Stimulated activated CD8-positive, alpha-beta memory T cell treated with anti-CD3 and anti-CD28 coated beads, Interleukin-7, amount 100 ng/mL, for 48 hours (primary cell): ENCODE data around the gene TXNDC5.
A peak's percentile ranks its signal among the peaks of the same experiment; 100 is the strongest.

ENCODE experiments used
- DNase-seq, 2 donors: peaks; one replicate each; pipeline ENCODE4 v3.0.0-alpha.2; 2020; ENCODE audit warnings: low read depth in 1 of 2; ENCODE audit errors: extremely low read depth in 1 of 2

The TXNDC5 gene

DNA sequence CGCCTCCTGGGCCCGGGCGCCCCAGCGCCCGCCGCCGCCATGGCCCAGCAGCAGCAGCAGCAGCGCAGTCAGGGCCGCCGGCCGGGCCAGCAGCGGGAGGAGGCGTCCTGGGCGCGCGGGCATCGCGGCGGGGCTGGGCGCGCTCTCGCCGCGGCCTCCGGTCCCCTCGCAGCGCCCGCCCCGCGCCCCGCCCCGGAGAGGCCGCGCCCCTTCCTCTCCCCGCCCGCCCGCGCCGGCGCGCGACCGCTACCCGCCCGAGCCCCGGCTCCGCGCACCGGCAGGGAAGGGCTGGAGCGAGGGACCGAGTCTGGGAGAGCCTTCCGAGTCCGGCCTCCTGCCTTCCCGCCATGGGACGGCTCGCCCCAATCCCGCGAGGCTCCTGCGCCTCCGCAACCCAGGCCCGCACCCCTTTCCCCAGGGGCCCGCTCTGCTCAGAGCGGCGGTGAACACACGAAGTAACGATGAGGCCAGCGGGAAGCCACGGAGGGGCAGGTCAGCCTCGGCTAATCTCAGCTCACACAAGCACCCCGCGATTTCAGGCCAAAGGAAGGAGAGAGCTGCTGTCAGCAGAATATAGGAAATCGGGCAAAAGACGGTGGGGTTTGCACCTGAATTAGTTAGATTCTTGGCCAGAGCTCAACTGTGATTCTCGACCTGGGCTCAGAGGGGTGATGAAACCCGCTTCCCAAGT is at the start of gene TXNDC5:
TSS of gene TXNDC5 (minus strand) at position 135 of the 691 bp plus-strand sequence. CDS start at position 123, 12 bp downstream.
- DNase-seq, result peak; percentile 35 to 55

DNA sequence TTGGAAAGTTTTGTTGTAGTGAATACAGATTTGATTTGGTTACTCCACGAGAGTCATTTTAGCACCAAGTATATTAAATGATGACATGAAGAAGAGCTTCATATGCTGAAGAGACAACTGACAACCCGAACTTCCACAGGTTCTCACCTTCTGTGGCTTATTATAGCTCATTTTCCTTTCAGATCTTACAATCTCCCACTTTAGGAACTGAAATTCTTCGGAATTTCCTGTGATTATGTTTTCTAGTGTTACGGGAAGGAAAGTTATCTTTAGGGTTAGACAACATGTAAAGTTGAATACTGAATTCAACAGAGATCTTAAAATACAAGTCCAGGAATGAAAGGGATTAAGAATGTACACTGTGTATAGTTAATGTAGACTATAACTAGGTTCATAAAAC is 49.6 kb upstream of the TXNDC5 start:
- no peak for DNase-seq

DNA sequence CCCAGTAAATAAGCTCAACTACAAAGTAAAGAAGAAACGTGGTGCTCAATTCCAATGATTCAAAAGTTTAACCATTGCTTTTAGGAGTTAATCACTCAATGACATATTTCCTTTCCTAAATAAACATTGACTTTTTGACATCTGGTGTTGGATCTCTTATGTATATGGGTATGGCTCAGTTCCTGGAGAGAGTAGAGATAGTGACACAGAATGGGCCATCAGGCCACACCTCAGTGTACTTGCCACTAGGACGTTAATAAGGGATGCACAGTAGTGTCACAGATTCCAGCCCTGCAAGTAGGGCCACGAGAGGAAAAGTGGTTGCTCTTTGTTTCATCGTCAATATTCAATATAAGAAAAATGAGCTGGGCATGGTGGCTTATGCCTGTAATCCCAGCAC is 48.9 kb upstream of the TXNDC5 start:
- no peak for DNase-seq

DNA sequence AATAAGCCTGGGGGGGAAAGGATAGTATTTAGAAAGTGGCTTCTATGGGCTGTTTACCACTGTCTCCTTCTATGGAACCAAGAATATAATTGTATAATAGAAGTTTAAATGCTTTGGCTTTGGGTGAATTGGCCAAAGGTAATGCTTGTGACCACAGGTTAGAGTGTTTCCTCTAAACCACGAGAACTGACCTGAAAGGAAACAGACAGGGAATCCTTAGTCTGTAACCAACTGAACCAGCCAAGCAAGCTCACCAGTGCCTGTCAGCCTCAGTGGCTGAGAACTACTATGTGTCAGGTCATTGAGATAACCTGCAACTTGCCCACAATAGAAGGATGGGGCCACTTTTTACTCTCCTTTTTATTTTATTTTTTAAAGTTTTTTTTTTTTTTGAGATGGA is 47.9 kb upstream of the TXNDC5 start:
- no peak for DNase-seq

- no peak for DNase-seq
Observed at GRCh38 chr6:7956257-7956656, 45.7 kb upstream of the TXNDC5 start.

- no peak for DNase-seq
Observed at GRCh38 chr6:7954477-7955200, 44.1 kb upstream of the TXNDC5 start.

GRCh38 chr6:7953753-7954152 is 43.2 kb upstream of the TXNDC5 start:
- no peak for DNase-seq

- DNase-seq, result no peak
Observed at GRCh38 chr6:7939864-7940228, 29.3 kb upstream of the TXNDC5 start.

DNA sequence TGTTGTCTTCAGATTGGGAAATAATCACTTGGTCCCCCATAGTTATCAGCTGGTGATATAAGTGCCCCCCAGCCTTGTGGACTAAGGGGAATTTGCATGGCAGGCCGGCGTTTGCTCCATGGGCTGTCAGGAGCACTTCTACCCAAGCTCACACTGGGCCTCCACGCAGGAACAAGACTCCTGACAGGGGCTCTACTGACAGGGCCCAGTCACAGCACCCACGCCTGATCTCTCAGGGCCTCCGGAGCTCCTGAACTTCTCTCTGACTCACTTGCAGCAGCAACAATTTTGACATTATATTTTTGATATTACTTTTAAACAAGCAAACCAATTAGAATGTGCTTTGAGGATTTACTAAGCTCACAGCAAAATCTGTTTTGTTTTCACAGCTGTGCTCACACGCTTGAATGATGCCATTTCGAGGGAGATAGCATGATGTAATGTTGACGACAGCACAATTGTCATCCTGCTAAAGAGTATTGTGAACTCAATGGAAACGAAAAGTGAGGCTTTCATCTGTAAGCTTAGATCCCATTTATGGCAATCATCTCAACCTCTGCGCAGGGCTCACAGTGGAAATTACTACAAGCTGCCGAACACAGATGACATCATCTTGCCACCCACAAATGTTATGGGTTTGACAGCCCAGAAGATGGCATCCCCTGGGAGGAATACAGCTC is 28.7 kb upstream of the TXNDC5 start:
- no peak for DNase-seq

GRCh38 chr6:7938562-7939183 is 28.1 kb upstream of the TXNDC5 start:
- no peak for DNase-seq

- DNase-seq, result no peak
Observed at GRCh38 chr6:7933794-7934193, 23.2 kb upstream of the TXNDC5 start.

- no peak for DNase-seq
Observed at GRCh38 chr6:7932625-7933024, 22.0 kb upstream of the TXNDC5 start.

GRCh38 chr6:7924867-7925266 is 14.3 kb upstream of the TXNDC5 start:
- no peak for DNase-seq

GRCh38 chr6:7922596-7922995 is 12.0 kb upstream of the TXNDC5 start:
- DNase-seq, result no peak

DNA sequence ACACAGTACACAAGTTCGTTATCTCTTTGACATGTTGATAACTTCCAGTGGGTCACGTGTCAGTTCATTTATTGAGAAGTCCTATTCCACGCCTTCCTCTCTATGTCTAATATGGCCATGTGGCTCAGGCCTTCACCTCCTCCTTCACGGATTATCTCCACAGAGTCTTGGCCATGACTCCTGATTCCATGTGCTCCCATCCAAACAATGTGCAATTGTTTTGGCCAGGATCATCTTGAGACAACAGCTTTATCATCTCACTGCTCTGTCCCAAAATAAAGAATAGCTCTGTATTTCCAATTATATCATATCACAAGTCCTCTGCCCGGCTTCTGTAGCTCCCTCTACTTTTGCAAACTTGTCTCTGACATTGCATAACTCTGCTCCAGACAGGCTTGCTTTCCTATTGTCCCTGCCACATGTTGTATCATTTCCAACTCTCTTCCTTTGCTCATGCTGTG is 11.1 kb upstream of the TXNDC5 start:
- no peak for DNase-seq

- no peak for DNase-seq
Observed at GRCh38 chr6:7921046-7921445, 10.5 kb upstream of the TXNDC5 start.

GRCh38 chr6:7920425-7920824 is 9.8 kb upstream of the TXNDC5 start:
- no peak for DNase-seq

GRCh38 chr6:7919871-7920270 is 9.3 kb upstream of the TXNDC5 start:
- peak in 1 of 2 donors; percentile 31 for DNase-seq

DNA sequence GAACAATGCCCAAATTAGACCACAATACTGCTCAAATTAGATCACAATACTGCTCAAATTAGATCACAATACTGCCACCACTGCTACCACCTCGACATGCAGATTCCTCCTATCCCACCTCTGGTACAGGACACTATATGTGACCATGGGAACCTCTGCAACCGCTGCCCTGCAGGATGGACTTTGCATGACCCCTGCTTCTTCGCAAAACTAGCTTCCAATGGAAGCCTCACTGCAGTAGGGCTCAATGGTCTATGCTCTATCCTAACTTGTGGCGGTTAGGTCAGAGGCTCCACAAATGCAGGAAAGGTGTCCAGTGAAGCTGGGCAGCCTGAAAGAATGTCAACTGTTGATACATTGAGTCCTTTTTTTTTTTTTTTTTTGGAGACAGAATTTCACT is 7.8 kb upstream of the TXNDC5 start:
- no peak for DNase-seq

DNA sequence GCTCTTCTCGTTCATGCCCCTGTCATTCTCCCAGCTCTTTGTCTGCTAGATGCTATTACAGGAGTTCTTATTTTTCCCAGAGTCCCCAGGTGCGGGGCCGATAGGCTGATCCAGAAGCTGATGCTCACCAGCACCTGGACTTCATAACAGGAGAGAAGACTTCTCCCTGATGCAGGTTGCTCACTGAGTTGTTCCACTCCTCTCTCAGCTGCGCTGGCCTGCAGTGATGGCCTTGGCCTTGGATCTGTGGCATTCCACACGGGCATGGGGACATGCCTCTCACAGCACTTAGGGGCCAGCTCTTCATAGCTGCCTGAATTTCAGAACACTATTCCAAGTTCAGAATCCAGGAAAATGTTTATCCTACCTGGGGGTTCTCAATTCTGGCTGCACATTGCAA is 7.1 kb upstream of the TXNDC5 start:
- no peak for DNase-seq

- no peak for DNase-seq
Observed at GRCh38 chr6:7916959-7917358, 6.4 kb upstream of the TXNDC5 start.
